Vagina (tissue), 2 donors: ENCODE measurements around the gene CACNA1D. TPM values are rescaled to one million over a fixed set of nuclear protein-coding genes. Genes with fewer than 3 reads are reported as not detected.

Experiments used
- DNase-seq, 2 donors: peaks; one replicate each; pipeline ENCODE4 v3.0.0-alpha.2; 2017; ENCODE audit errors: extremely low spot score in 2 of 2
- H3K27ac ChIP-seq: fragments of 200-600 bp; sonication (generic); one replicate; pipeline ENCODE4 v1.5.1; 2019
- H3K27me3 ChIP-seq: fragments of 200-600 bp; sonication (generic); one replicate; pipeline ENCODE4 v1.5.1; 2019
- H3K36me3 ChIP-seq, 2 donors: fragments of 200-600 bp; sonication (generic); one replicate each; pipeline ENCODE4 v1.5.1; 2017 to 2019
- H3K4me1 ChIP-seq: fragments of 200-600 bp; sonication (generic); one replicate; pipeline ENCODE4 v1.5.1; 2019
- H3K4me3 ChIP-seq, 2 donors: fragments of 200-600 bp; sonication (generic); 1 replicate in 1 of 2; 2 replicates in 1 of 2; pipeline ENCODE4 v1.5.1; 2016 to 2019
- H3K9me3 ChIP-seq: fragments of 200-600 bp; sonication (generic); one replicate; pipeline ENCODE4 v1.5.1; 2019
- POLR2A ChIP-seq, 2 donors: fragments of 450-650 bp; IDR thresholded peaks; one replicate each; pipeline ENCODE4 v1.6.1; 2017; ENCODE audit warnings: antibody characterized with exemption in 2 of 2, mild to moderate bottlenecking in 2 of 2, moderate library complexity in 2 of 2
- POLR2AphosphoS5 ChIP-seq, 2 donors: sonication (generic); formaldehyde crosslinking; IDR thresholded peaks; one replicate each; pipeline ENCODE4 v1.9.0; 2017; ENCODE audit warnings: antibody characterized with exemption in 2 of 2, mild to moderate bottlenecking in 2 of 2, low read depth in 1 of 2; ENCODE audit not compliant: insufficient read depth in 1 of 2
- intact Hi-C: fragments of 100-400 bp; cut with DNase I; formaldehyde crosslinking; loops from one replicate; pipeline ENCODE4 v1.15.1; 2023
- total RNA-seq: library from RNA; depleted of rRNA; stranded (reverse); fragments of >200 nt; gene quantifications from one replicate; pipeline ENCODE4 v1.2.3, GENCODE V29; 2016
- TF ChIP-seq, protein P1 (sequence below), 3 experiments: fragments of 450-650 bp in 2 of 3; fragments of 200-600 bp in 1 of 3; sonication (generic) in 1 of 3; IDR thresholded peaks; one replicate each; pipeline ENCODE4 v1.5.1; 2017 to 2019; ENCODE audit warnings: antibody characterized with exemption in 3 of 3, mild to moderate bottlenecking in 2 of 3, moderate library complexity in 2 of 3

The CACNA1D gene
- total RNA-seq, 1 donor from 2014 or later, result 0.74 TPM

DNA sequence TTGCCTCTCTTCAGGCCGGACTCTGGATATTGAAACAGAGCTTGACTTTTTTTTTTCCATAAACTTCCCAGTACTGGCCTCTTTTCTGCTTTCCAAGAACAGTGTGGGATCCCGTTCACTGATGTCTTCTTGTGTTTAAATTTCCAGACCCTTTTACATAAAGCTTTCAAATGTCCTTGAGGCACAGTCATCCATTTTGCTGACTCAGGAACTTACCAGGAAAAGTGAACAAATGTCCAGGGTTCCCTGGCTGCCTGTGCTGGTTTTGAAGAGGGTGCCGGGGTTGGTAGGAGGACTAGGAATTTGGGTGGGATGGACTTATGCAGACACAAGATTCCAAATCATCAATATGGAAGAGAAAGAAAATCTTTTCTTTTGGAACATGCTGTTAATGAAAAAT lies 283.7 kb downstream of the CACNA1D start:
- H3K36me3 ChIP-seq, result no peaks in the 10 kb centered on the region
- DNase-seq, result no peak
- H3K27ac ChIP-seq, result no peak overlapping the region
- H3K4me3 ChIP-seq, result no peak overlapping the region
- TF ChIP-seq, protein P1, sequence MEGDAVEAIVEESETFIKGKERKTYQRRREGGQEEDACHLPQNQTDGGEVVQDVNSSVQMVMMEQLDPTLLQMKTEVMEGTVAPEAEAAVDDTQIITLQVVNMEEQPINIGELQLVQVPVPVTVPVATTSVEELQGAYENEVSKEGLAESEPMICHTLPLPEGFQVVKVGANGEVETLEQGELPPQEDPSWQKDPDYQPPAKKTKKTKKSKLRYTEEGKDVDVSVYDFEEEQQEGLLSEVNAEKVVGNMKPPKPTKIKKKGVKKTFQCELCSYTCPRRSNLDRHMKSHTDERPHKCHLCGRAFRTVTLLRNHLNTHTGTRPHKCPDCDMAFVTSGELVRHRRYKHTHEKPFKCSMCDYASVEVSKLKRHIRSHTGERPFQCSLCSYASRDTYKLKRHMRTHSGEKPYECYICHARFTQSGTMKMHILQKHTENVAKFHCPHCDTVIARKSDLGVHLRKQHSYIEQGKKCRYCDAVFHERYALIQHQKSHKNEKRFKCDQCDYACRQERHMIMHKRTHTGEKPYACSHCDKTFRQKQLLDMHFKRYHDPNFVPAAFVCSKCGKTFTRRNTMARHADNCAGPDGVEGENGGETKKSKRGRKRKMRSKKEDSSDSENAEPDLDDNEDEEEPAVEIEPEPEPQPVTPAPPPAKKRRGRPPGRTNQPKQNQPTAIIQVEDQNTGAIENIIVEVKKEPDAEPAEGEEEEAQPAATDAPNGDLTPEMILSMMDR (IDR thresholded peaks at IDR 0.05), result no peak
- TF ChIP-seq POLR2AphosphoS5 (IDR thresholded peaks at IDR 0.05; ENCODE audit: insufficient read depth in 1 of 2, low read depth in 1 of 2) (no peak), POLR2A (IDR thresholded peaks at IDR 0.05) (no peak)
- H3K9me3 ChIP-seq, result no peaks in the 10 kb centered on the region
- no peaks in the 10 kb centered on the region for H3K27me3 ChIP-seq
- intact Hi-C loops, result no loop called here
- H3K4me1 ChIP-seq, result peaks cover 19% of the 10 kb centered on the region

DNA sequence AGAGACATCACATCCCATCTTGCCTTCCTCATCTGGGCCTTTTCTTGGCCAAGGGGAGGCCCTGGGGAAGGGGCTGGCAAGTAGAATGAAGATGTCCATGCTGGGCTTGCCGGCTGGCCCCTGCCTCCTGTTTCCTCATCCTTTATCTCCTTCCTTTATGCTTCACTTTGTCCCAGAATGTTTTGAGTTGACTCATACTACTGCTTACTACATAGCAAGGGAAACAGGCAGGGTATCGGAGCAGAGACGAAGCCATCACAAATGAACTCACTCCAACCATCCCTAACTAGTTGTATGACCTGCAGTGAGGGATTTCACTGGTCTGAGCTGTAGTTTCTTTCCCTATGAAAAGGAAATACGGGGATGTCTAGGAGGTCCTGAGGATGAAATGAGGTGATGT lies 285.8 kb downstream of the CACNA1D start:
- H3K27ac ChIP-seq, result no peak overlapping the region

DNA sequence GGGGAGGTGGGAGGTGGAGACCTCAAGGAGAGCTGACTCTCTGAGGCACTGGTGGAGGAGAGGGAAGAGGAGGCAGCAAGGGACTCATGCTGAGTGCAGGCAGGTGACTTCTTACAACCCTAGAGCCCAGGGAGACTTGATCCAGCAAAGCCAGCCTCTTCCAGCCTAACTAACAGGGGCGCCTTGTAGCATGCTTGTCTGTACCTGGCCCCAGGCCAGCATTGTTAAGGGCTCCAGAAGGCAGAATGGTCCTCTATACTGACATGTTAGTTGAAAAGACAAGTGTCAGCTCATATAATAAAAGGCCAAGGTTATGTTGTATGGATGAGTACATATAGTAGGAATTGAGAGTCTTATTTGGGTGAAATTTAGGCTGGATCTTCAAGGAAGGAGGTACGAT lies 286.4 kb downstream of the CACNA1D start:
- H3K36me3 ChIP-seq, result no peaks in the 10 kb centered on the region
- no peak for DNase-seq
- no peaks in the 10 kb centered on the region for H3K27me3 ChIP-seq
- no peaks in the 10 kb centered on the region for H3K9me3 ChIP-seq
- intact Hi-C loops, result no loop called here
- H3K4me1 ChIP-seq, result peaks cover 8% of the 10 kb centered on the region
- TF ChIP-seq, protein P1 (IDR thresholded peaks at IDR 0.05), result no peak
- TF ChIP-seq POLR2AphosphoS5 (IDR thresholded peaks at IDR 0.05; ENCODE audit: insufficient read depth in 1 of 2, low read depth in 1 of 2), result no peak
- no peak for TF ChIP-seq POLR2A (IDR thresholded peaks at IDR 0.05)
- no peak overlapping the region for H3K27ac ChIP-seq
- H3K4me3 ChIP-seq, result no peak overlapping the region

More for the DNA sequence above, 285.8 kb downstream of the CACNA1D start:
- no peak for DNase-seq
- H3K9me3 ChIP-seq, result no peaks in the 10 kb centered on the region
- no peaks in the 10 kb centered on the region for H3K27me3 ChIP-seq
- no peak overlapping the region for H3K4me3 ChIP-seq
- peaks cover 8% of the 10 kb centered on the region for H3K4me1 ChIP-seq
- H3K36me3 ChIP-seq, result no peaks in the 10 kb centered on the region
- intact Hi-C loops, result no loop called here
- TF ChIP-seq POLR2AphosphoS5 (IDR thresholded peaks at IDR 0.05; ENCODE audit: insufficient read depth in 1 of 2, low read depth in 1 of 2), result no peak
- TF ChIP-seq POLR2A (IDR thresholded peaks at IDR 0.05), result no peak
- TF ChIP-seq, protein P1 (IDR thresholded peaks at IDR 0.05), result no peak

DNA sequence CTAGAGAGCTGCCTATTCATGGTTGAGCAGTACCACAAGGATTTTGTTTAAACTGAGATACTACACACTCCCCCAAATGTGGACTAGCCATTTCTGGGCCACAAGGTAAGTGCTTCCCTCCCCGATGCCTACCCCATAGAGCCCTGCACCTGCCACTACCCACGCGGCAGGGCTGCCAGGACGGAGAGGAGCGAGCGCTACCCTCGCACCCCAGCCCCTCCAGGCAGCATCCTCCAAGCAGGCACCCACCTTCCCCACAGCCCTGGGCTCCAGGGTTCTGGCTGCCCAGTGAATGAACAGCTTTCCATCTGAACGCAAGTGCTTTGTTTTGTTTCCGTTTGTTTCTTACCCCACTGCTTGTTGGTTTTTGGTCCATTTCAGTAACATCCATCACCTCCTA lies 292.6 kb downstream of the CACNA1D start:
- no peak for TF ChIP-seq POLR2A (IDR thresholded peaks at IDR 0.05)
- TF ChIP-seq, protein P1 (IDR thresholded peaks at IDR 0.05), result no peak
- TF ChIP-seq POLR2AphosphoS5 (IDR thresholded peaks at IDR 0.05; ENCODE audit: insufficient read depth in 1 of 2, low read depth in 1 of 2), result no peak
- Histone ChIP-seq H3K4me3 (no peak overlapping the region), H3K36me3 (no peaks in the 10 kb centered on the region)

DNA sequence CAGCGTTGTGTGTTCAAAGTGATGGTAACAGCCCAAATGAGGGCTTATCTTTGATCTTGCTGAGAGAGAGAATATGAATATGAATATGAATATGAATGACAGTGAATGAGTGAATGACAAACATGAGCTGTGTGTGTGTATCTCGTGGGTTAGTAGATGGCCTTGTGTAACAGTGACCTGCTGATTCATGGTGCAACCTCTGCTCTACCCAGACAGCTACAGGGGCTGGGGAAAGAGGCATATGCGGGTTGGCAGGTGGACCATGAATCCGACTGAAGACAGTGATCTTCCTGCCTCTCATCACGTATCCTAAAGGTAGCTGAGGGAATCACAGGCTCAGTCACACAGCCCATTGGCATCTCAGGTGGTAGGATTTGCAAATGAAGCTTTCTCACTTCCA lies 293.6 kb downstream of the CACNA1D start:
- H3K4me3 ChIP-seq, result no peak overlapping the region
- intact Hi-C loops, result no loop called here

More for the DNA sequence above, 292.6 kb downstream of the CACNA1D start:
- no peak for DNase-seq
- no peaks in the 10 kb centered on the region for H3K27me3 ChIP-seq
- intact Hi-C loops, result no loop called here
- H3K4me1 ChIP-seq, result no peaks in the 10 kb centered on the region
- H3K27ac ChIP-seq, result no peak overlapping the region
- no peaks in the 10 kb centered on the region for H3K9me3 ChIP-seq

More for the DNA sequence above, 293.6 kb downstream of the CACNA1D start:
- Histone ChIP-seq H3K36me3 (no peaks in the 10 kb centered on the region), H3K27ac (no peak overlapping the region), H3K9me3 (no peaks in the 10 kb centered on the region), H3K4me1 (no peaks in the 10 kb centered on the region), H3K27me3 (no peaks in the 10 kb centered on the region)
- no peak for DNase-seq
- TF ChIP-seq POLR2AphosphoS5 (IDR thresholded peaks at IDR 0.05; ENCODE audit: insufficient read depth in 1 of 2, low read depth in 1 of 2), result no peak
- no peak for TF ChIP-seq POLR2A (IDR thresholded peaks at IDR 0.05)
- TF ChIP-seq, protein P1 (IDR thresholded peaks at IDR 0.05), result no peak
